Gastroesophageal sphincter (tissue), 4 donors: ENCODE results near the gene CSRP1. TPM values are rescaled to one million over a fixed set of nuclear protein-coding genes. Genes with fewer than 3 reads are reported as not detected.

ENCODE experiments used
- ATAC-seq: fragments of 150-250 bp; one replicate; pipeline ENCODE4 v1.9.1; 2016; ENCODE audit warnings: mild to moderate bottlenecking, moderate library complexity
- H3K27ac ChIP-seq, 4 donors: fragments of 200-600 bp; sonication (generic) in 3 of 4; 1 replicate in 3 of 4; 2 replicates in 1 of 4; pipeline ENCODE4 v1.5.1; 2016 to 2019
- H3K27me3 ChIP-seq: fragments of 200-600 bp; sonication (generic); one replicate; pipeline ENCODE4 v1.5.1; 2019
- H3K36me3 ChIP-seq, 2 donors: fragments of 200-600 bp; sonication (generic); one replicate each; pipeline ENCODE4 v1.5.1; 2019; ENCODE audit warnings: control low read depth in 1 of 2
- H3K4me1 ChIP-seq, 3 donors: fragments of 200-600 bp; sonication (generic); 1 replicate in 2 of 3; 2 replicates in 1 of 3; pipeline ENCODE4 v1.5.1; 2016 to 2019; ENCODE audit warnings: control low read depth in 2 of 3
- H3K4me3 ChIP-seq, 2 donors: fragments of 200-600 bp; sonication (generic); one replicate each; pipeline ENCODE4 v1.5.1; 2019; ENCODE audit warnings: mild to moderate bottlenecking in 1 of 2, moderate library complexity in 1 of 2
- H3K9me3 ChIP-seq, 3 donors: fragments of 200-600 bp; sonication (generic); one replicate each; pipeline ENCODE4 v1.5.1; 2017 to 2019; ENCODE audit warnings: control low read depth in 2 of 3
- EP300 ChIP-seq: sonication (generic); formaldehyde crosslinking; IDR thresholded peaks from one replicate; pipeline ENCODE4 v1.6.1; 2017; ENCODE audit warnings: antibody characterized with exemption, mild to moderate bottlenecking
- POLR2A ChIP-seq, 2 donors: fragments of 450-650 bp; IDR thresholded peaks; one replicate each; pipeline ENCODE4 v1.6.1; 2017; ENCODE audit warnings: antibody characterized with exemption in 2 of 2, mild to moderate bottlenecking in 2 of 2, moderate library complexity in 1 of 2
- POLR2AphosphoS5 ChIP-seq: sonication (generic); formaldehyde crosslinking; IDR thresholded peaks from one replicate; pipeline ENCODE4 v1.6.1; 2017; ENCODE audit warnings: antibody characterized with exemption
- WGBS, 2 donors: methylation state at CpG; one replicate each; pipeline ENCODE4 v1.1.5; 2018; ENCODE audit warnings: low coverage in 1 of 2; 5-methylcytosine and 5-hydroxymethylcytosine counted together
- total RNA-seq, 4 donors: library from RNA; depleted of rRNA; stranded (reverse); fragments of >200 nt; gene quantifications; one replicate each; pipeline ENCODE4 v1.1.0, GENCODE V29; 2016
- TF ChIP-seq, protein P1 (sequence below), 4 experiments: fragments of 200-600 bp in 2 of 4; fragments of 450-650 bp in 2 of 4; sonication (generic) in 1 of 4; IDR thresholded peaks; one replicate each; pipeline ENCODE4 v1.5.1; 2017 to 2019; ENCODE audit warnings: antibody characterized with exemption in 4 of 4, mild to moderate bottlenecking in 2 of 4, moderate library complexity in 2 of 4

The CSRP1 gene
- total RNA-seq, 4 donors from 2014 or later, result 4,484 to 9,179 (median 5,319) TPM

DNA sequence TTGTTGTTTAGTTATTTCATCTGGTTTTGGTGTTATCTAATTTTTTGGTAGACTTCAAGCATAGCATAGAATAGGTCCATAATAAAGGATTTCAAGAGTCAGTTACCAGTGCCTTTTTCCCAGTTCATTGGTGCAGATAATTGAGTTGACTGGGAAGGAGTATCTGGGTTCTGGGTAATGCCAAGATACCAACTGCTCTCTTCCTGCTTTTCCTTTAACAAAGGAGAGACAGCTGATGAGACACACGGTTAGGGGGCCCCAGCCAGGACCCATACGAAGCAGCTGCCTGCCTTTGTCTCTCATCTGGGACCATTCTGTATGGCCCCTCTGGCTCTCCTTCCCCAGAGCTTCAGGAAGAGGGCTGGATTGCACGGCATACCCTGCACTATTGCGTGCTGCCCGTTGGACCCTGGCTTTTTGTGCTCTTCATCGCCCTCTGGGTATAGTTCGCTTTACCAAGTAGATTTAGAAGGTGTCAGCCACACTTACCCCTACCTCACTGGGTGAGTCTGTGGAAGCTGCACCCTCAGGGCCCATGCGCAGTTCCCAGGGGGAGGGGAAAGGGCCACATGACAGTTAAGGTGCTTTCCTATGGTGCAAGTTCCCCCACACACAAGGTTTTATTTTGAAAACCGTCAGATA, 39.0 kb upstream of the CSRP1 start:
- no peak for ATAC-seq
- H3K27me3 ChIP-seq, result no peaks in the 10 kb centered on the region
- H3K36me3 ChIP-seq, result no peaks in the 10 kb centered on the region
- TF ChIP-seq, protein P1, sequence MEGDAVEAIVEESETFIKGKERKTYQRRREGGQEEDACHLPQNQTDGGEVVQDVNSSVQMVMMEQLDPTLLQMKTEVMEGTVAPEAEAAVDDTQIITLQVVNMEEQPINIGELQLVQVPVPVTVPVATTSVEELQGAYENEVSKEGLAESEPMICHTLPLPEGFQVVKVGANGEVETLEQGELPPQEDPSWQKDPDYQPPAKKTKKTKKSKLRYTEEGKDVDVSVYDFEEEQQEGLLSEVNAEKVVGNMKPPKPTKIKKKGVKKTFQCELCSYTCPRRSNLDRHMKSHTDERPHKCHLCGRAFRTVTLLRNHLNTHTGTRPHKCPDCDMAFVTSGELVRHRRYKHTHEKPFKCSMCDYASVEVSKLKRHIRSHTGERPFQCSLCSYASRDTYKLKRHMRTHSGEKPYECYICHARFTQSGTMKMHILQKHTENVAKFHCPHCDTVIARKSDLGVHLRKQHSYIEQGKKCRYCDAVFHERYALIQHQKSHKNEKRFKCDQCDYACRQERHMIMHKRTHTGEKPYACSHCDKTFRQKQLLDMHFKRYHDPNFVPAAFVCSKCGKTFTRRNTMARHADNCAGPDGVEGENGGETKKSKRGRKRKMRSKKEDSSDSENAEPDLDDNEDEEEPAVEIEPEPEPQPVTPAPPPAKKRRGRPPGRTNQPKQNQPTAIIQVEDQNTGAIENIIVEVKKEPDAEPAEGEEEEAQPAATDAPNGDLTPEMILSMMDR (IDR thresholded peaks at IDR 0.05), result no peak
- H3K27ac ChIP-seq, result no peak overlapping the region
- no peaks in the 10 kb centered on the region for H3K9me3 ChIP-seq
- 56 to 68% methylated on average over 3 to 9 of the region's 9 CpGs for WGBS, 2 donors
- no peak overlapping the region for H3K4me3 ChIP-seq
- H3K4me1 ChIP-seq, result peaks cover 0 to 20% (median 9%) of the 10 kb centered on the region in 3 donors

DNA sequence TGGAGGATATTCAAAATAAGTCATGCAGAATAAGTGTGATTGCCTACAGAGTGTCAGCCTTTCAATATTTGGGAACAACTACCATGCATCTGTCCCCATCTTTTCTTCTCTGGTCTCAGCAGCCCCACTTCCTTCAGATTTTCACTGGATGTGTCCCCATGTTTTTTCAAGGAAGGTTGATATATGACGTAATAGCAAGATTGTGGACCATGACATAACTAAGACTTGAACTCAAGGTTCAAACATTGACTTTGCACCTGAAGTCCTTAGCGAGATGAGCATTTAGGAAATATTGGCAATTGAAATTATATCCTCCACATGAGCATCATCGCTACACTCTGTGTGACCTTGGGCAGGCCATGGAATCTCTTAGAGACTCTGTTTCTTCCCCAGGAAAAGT, 37.8 kb upstream of the CSRP1 start:
- Histone ChIP-seq H3K4me3 (no peak overlapping the region), H3K36me3 (no peaks in the 10 kb centered on the region), H3K27ac (no peak overlapping the region), H3K9me3 (no peaks in the 10 kb centered on the region), H3K4me1 (peaks cover 0 to 33% (median 9%) of the 10 kb centered on the region in 3 donors), H3K27me3 (no peaks in the 10 kb centered on the region)
- WGBS, 2 donors, result 100% methylated on average over 1 to 3 of the region's 3 CpGs
- ATAC-seq, result no peak
- no peak for TF ChIP-seq EP300
- no peak for TF ChIP-seq POLR2A (IDR thresholded peaks at IDR 0.05)
- TF ChIP-seq, protein P1 (IDR thresholded peaks at IDR 0.05), result no peak
- no peak for TF ChIP-seq POLR2AphosphoS5

DNA sequence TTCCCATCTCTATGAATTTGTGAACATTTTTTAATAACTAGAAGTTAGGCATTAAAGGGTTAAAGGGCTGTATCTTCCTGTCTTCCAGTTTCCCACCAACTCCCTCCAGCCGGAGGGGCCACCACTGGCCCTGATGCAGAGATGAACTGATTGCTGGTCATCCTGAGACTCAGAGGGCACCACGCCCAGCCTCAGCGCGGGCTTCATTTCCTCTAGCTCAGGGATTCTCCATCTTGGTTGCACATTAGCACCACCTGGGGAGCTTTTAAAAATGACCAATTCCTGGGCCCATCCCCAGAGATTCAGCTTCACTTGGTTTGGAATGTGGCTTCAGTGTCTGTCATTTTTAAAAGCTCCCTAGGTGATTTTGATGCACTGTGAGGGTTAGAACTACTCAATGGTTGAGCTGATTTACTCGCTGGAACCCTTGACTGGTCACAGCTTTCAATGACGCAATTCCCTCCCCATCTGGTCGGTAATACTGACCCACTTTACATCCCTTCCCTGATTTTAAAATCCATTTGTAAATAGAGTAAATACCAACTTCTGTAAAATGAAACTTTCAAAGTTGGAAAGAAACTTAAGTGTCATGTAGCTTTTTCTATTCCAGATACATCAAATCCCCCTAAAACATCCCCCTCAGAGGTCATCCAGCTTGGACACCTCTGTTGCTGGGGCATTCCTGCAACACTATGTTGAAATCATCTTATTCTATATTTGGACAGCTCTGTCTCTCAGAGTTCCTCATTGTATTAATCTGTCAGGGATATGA, 37.1 kb upstream of the CSRP1 start:
- H3K4me3 ChIP-seq, result no peak overlapping the region
- WGBS, 2 donors, result 57 to 90% methylated on average over 5 of the region's 7 CpGs
- ATAC-seq, result no peak
- TF ChIP-seq POLR2AphosphoS5, result no peak
- TF ChIP-seq, protein P1 (IDR thresholded peaks at IDR 0.05), result no peak
- TF ChIP-seq POLR2A (IDR thresholded peaks at IDR 0.05), result no peak
- no peak for TF ChIP-seq EP300
- no peaks in the 10 kb centered on the region for H3K27me3 ChIP-seq
- no peaks in the 10 kb centered on the region for H3K9me3 ChIP-seq
- no peak overlapping the region for H3K27ac ChIP-seq
- H3K36me3 ChIP-seq, result no peaks in the 10 kb centered on the region
- H3K4me1 ChIP-seq, result peaks cover 0 to 40% (median 9%) of the 10 kb centered on the region in 3 donors

DNA sequence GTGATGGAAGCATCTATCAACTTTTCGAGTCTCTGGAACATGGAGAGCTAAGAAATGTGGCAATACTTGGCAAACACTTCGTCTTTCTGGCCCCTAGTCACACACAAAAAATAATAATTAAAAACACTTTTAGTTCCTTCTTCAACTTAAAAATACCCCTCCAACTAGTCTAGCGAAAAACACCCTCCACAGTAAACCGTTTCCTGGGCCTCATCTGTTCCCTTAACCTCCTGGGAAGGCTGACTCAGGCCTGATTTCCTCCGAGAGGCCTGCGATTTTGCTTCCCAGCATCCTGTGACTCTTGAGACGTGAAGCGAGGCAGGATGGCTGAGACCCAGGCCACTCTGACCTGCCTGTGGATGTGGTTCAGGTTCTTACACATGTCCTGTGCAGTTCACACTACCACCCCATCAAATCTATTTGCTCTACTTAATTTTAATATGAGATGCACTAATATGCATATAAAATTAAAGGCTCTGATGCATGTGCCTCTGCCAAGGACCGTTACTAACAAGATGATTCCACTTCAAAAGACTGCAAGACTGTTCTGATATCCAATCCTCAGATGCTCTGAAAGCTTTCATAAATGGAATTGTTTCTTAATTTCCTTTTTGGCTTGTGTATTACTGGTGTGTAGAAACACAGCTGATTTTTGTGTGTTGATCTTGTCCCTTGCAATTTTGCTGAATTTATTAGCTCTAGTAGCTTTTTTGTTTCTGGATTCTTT, 35.5 kb upstream of the CSRP1 start:
- H3K36me3 ChIP-seq, result no peaks in the 10 kb centered on the region
- WGBS, 2 donors, result 60 to 72% methylated on average over 4 to 9 of the region's 9 CpGs
- H3K4me3 ChIP-seq, result no peak overlapping the region
- peaks cover 0 to 53% (median 18%) of the 10 kb centered on the region in 3 donors for H3K4me1 ChIP-seq
- no peak for TF ChIP-seq POLR2AphosphoS5
- TF ChIP-seq POLR2A (IDR thresholded peaks at IDR 0.05), result no peak
- TF ChIP-seq EP300, result no peak
- TF ChIP-seq, protein P1 (IDR thresholded peaks at IDR 0.05), result no peak
- peaks cover 3% of the 10 kb centered on the region for H3K27me3 ChIP-seq
- peak overlapping the region in 3 of 4 donors; percentile 43 to 87 (median 83) for H3K27ac ChIP-seq
- no peaks in the 10 kb centered on the region for H3K9me3 ChIP-seq
- no peak for ATAC-seq
